ENCODE measurements around the gene SMIM7. TPM values are rescaled to one million over a fixed set of nuclear protein-coding genes. Genes with fewer than 3 reads are reported as not detected.
"Not testable (repeated sequence)": the region's sequence is repeated elsewhere in the genome, so short reads cannot be mapped to it uniquely, and the experiment has no call there.

SMIM7 gene
- total RNA-seq (ENCODE audit: insufficient read depth, low replicate concordance): 48.4 TPM

DNA sequence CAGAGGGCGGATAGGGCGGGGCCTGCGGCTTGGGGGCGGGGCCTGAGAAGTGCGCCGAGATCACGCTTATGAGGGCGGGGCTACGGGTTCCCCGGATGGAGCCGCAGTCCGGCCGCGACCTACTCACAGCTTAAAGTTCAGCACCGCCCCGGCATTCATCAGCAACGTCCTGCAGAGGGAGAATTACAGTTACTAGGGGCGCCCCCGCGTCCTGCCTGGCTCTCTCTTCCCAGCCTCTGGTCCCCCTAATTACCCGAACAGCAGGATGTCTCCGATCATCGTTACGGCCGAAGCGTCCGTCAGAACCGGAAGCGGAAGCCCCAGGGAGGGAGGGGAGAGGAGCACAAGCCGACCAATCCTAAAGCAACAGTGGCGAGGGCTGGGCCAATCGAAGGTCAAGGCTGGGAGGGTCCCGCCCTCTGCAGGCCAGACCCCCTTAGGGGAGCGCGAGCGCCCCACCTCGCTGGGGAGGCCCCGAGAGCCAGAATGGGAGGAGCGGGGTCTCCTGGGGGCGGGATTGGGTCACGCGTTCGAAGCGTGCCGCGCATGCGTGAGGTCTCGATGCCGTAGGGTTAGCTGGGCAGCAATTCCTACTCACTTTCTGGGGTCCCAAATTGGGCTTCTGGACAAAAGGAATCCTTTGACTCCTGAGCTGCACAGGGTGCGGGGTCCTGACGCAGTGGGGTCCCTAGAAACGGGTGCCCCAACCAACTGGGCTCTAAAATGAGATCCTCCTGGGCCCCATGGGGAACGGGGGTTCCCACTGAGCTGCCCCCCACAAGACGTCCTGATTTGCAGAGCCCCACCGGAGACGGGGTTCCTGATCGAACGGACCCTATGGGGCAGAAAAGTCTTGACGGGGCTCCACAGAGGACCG lies at the start of gene SMIM7:
SMIM7 (minus strand) TSS at position 313 of the 877 bp plus-strand sequence; CDS start at position 279, 34 bp downstream.
- peak; percentile 100 for DNase-seq (ENCODE audit: low spot score)

DNA sequence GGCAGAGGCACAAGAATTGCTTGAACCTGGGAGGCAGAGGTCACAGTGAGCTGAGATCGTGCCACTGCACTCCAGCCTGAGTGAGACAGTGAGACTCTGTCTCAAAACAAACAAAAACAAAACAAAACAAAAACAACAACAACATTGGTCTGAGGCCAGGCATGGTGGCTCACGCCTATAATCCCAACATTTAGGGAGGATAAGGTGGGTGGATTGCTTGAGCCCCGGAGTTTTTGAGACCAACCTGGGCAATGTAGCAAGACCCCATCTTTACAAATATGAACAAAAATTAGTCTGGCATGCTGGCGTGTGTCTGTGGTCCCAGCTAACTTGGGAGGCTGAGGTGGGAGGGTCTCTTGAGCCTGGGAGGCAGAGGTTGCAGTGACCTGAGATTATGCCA lies 43.7 kb upstream of the SMIM7 start:
- no peak for DNase-seq (ENCODE audit: low spot score)

DNA sequence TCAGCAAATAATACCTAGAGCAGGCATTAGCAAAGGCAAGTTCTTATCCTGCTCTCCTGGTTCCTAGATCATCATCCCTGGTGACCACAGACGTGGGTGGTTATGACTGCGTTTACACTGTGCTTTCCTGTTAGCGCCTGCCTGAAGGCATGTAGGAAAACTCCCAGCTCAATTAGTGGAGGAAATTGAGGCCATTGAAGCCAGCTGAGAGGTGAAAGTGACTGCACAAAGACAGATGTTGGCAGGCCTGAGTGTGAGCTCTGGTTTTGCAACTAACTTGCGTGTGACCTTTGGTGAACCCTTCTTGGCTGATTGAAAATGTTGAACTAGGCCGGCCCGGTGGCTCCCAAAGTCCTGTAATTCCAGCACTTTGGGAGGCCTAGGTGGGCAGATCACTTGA lies 42.2 kb upstream of the SMIM7 start:
- DNase-seq (ENCODE audit: low spot score): peak; percentile 5

DNA sequence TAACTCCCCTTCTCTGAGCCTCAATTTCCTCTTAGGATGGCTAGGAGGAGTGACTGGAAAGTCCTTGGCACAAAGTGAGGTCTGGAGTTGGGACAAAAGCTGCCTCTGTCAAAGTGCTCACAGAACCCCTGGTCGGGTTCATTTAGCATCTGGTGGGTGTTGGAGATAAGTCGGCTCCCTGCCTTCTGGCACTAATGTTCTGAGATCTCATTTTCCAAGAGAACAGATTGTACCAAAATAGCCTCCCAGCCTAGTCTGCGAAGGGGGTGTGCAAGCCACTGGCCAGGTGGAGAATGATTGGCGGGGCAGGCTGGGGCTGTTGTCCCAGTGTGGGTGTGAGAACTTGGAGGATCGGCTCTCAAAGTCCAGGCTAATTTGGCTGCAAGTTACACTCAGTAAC lies 39.0 kb upstream of the SMIM7 start:
- no peak for DNase-seq (ENCODE audit: low spot score)

DNA sequence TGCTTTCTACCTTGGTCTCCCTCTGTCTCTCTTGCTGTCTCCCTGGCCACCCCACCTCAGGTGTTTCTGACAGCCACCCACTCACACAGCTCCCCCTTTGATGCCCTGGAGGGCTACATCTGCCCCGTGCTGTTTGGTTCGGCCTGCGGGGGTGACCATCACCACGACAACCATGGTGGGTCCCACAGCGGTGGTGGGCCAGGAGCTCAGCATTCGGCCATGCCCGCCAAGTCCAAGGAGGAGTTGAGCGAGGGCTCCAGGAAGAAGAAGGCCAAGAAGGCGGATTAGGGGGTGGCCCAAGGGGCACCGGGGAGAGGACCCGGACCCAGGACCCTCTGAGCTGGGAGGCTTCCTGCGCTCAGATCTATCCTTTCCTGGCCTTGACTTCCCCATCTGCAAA lies 28.1 kb upstream of the SMIM7 start:
- no peak for DNase-seq (ENCODE audit: low spot score)

DNA sequence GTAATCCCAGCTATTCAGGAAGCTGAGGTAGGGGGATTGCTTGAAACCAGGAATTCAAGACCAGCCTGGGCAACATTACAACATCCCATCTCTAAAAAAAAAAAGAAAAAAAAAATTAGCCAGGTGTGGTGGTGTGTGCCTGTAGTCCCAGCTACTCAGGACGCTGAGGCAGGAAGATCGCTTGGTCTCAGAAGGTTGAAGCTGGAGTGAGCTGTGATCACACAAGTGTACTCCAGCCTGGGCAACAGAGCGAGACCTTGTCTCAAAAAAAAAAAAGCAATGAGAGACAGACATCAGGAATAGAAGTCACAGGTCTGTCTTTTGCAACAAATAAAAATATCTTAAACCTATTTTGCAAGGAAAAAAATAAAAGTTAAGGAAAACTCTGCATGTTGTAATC lies 24.3 kb upstream of the SMIM7 start:
- DNase-seq (ENCODE audit: low spot score): no peak

DNA sequence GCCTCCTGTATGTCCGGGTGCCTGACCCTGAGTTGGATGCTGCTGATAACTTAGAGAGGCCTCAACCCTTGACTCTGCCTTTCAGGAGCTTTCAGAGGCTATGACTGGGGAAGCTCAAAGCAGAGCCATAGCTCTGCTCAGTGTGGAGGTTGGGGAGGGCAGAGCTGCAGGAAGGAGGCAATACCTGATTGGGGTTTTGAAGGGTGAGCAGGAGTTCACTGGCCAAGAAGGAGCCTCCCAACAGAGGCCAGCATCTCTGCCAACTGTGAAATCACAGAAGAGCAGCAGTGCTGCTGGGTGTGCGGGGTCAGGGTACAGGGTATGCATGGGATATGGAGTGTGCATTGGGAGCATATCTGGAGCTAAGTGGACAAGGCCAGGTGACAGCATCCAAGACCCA lies 22.6 kb upstream of the SMIM7 start:
- no peak for DNase-seq (ENCODE audit: low spot score)

DNA sequence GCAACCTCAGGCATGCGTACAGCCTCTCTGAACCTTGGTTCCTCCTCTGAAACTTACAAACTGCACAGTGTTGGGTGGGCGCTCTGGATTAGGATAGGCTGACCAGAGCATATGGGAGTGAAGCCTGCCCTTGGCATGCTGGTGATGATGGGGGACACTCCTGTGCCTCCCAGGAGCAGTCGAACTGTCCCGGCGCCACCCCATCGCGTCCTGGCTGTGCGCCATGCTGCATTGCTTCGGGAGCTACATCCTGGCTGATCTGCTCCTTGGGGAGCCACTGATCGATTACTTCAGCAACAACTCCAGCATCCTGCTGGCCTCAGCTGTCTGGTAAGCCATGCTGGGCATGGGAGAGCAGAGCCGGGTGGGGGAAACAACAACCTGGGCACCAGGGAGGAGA lies 19.9 kb upstream of the SMIM7 start:
- no peak for DNase-seq (ENCODE audit: low spot score)

DNA sequence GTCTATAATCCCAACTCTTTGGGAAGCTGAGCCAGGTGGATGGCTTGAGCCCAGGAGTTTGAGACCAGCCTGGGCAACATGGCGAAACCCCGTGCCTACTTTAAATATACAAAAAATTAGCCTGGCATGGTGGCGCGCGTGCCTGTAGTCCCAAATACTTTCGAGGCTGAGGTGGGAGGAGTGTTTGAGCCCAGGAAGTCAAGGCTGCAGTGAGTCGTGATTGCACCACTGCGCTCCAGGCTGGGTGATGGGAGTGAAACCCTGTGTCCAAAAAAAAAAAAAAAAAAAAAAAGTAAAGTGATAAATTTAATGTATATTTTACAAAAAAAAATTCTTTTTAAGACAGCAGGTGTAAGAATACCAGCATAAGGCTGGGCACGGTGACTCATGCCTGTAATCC lies 18.6 kb upstream of the SMIM7 start:
- no peak for DNase-seq (ENCODE audit: low spot score)

DNA sequence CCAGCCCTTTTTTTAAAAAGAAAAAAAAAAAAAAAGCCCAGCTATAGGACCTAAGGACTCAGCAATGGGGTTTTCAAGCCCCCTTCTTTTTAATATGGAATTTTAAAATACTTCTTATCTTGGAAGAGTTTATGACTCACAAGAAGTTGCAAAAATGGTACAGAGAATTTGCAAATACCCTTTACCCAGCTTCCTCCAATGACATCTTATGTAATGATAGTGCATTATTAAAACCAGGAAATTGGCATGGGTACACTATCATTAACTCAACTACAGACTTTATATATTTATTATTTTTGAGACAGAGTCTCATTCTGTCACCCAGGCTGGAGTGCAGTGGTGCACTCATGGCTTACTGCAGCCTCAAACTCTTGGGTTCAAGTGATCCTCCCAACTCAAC lies 17.1 kb upstream of the SMIM7 start:
- DNase-seq (ENCODE audit: low spot score): no peak

DNA sequence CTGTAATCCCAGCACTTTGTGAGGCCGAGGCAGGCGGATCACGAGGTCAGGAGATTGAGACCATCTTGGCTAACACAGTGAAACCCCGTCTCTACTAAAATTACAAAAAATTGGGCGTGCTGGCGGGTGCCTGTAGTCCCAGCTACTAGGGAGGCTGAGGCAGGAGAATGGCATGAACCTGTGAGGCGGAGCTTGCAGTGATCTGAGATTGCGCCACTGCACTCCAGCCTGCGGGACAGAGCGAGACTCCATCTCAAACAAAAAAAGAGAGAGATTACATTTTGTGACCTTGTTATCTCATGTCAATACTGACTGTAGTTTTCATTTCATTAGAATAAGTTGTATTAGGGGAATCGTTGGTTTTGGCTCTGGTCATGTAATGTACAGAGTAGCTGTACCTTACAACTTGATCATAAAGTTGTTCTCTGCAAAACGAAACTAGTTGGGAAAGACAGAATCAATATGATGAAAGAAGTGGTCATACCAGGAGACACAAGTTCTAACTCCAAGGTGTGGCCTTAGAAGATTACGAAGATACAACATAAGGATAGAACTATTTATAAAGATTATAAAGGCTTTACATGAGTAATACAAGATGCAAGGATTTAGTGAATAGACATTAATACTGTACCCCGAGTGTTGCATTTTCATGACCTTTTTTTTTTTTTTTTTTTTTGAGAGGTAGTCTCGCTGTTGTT lies 16.3 kb upstream of the SMIM7 start:
- DNase-seq (ENCODE audit: low spot score): no peak

DNA sequence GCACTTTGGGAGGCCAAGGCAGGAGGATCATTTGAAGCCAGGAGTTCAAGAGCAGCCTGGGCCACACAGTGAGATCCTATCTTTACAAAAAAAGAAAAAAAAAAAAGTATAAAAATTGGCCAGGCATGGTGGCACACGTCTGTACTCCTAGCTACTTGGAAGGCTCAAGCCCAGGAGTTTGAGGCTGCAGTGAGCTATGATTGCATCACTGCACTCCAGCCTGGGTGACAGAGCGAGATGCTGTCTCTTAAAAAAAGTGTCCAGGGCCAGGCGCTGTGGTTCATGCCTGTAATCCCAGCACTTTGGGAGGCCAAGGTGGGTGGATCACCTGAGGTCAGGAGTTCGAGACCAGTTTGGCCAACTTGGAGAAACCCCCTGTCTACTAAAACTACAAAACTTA lies 13.9 kb upstream of the SMIM7 start:
- DNase-seq (ENCODE audit: low spot score): not testable (repeated sequence)

DNA sequence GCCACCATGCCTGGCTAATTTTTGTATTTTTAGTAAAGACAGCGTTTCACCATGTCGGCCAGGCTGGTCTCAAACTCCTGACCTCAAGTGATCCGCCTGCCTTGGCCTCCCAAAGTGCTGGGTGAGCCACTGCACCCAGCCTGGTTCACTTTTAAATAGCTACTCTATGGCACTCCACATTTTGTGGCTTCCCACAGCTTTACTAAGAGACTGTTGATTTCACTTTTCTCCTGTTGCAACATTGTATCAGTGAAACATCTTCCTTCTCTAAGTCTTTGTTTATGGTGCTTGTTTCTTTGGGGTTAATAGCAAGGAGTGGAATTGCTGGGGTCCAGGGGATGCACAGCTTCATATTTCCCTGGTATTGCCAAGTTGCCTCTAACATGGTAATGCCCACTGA lies 13.3 kb upstream of the SMIM7 start:
- no peak for DNase-seq (ENCODE audit: low spot score)

DNA sequence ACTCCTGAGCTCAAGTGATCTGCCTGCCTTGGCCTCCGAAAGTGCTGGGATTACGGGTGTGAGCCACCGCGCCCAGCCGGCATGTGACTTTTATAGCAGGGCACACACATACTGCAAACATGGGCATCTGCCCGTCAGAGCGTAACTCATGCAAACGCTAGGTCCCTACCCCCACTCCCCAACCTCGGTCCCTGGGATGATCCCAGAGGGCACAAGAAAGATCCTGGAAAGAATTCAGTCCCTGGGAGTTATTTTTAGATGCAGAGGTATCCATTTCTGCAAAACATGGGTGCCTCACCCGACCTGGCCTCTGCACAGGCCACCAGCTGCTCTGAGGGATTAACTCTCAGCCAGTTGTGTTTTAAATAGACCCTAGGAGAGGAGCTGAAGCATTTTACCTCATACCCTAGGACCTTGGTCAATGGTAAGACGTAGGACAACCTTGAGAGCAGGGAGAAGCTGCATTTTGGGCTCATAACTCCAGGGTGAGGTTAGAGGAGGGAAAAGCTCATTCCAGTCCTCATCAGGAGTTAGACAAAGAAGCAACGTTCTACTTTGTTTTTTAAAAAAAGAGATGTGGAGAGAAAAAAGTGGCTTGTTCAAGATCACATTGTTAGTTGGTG lies 11.8 kb upstream of the SMIM7 start:
- DNase-seq (ENCODE audit: low spot score): no peak

DNA sequence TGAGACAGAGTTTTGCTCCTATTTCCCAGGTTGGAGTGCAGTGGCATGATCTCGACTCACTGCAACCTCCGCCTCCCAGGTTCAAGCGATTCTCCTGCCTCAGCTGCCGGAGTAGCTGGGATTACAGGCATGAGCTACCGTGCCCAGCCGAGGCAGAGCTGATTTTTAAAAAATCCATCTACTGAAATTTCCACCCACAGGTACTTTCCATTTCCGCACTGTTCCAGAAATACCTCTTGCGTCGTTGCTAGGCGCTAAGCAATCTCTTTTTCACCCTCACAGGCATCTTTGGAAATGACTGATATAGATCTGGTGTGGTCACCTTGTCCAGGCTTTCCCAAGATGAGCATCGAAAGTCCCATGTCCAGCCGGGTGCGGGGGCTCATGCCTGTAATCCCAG lies 10.3 kb upstream of the SMIM7 start:
- DNase-seq (ENCODE audit: low spot score): no peak

DNA sequence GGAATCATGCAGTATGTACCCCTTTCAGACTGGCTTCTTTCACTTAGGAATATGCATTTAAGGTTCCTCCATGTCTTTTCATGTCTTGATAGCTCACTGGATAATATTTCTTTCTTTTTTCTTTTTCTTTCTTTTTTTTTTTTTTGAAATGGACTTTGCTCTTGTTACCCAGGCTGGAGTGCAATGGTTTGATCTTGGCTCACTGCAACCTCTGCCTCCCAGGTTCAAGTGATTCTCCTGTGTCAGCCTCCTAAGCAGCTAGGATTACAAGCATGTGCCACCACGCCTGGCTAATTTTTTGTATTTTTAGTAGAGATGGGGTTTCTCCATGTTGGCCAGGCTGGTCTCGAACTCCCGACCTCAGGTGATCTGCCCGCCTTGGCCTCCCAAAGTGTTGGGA lies 8.8 kb upstream of the SMIM7 start:
- not testable (repeated sequence) for DNase-seq (ENCODE audit: low spot score)

DNA sequence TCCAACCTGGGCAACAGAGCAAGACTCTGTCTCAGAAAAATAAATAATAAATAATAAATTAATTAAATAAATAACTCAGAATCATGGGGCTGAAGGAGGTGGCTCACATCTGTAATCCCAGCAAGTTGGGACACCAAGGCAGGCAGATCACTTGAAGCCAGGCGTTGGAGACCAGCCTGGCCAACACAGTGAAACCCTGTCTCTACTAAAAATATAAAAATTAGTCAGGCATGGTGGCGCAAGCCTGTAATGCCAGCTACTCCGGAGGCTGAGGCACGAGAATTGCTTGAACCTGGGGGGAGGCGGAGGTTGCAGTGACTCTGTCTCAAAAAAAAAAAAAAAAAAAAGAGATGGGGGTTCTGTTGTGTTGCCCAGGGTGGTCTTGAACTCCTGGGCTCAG lies 8.2 kb upstream of the SMIM7 start:
- DNase-seq (ENCODE audit: low spot score): no peak

DNA sequence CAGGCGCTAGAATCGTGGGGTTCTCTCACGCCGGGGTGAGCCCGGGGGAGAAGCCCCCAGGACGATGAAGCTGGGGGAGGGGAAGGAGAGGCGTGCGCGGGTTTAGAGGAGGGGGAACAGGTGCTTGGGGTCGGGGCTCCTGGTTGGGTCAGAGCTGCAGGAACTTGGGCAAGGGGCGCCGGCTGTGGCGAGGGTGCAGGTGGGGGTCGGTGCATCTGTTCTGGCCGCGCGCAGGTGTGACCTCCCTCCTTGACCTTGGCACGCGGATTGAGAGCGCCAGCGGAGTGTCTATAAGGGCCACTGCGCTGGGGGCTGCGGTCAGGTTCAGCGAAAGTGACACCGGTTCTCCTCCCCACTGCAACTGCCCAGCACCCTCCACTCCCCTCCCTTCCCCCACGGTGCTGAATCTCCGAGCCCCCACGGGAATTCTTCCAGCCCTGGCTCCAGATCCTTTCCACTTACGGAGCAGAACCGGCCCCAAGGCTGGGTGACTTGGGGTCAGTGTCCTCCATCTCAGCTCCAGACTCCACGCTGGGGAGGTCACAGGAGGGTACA lies 1.6 kb upstream of the SMIM7 start:
- DNase-seq (ENCODE audit: low spot score): peak; percentile 9

DNA sequence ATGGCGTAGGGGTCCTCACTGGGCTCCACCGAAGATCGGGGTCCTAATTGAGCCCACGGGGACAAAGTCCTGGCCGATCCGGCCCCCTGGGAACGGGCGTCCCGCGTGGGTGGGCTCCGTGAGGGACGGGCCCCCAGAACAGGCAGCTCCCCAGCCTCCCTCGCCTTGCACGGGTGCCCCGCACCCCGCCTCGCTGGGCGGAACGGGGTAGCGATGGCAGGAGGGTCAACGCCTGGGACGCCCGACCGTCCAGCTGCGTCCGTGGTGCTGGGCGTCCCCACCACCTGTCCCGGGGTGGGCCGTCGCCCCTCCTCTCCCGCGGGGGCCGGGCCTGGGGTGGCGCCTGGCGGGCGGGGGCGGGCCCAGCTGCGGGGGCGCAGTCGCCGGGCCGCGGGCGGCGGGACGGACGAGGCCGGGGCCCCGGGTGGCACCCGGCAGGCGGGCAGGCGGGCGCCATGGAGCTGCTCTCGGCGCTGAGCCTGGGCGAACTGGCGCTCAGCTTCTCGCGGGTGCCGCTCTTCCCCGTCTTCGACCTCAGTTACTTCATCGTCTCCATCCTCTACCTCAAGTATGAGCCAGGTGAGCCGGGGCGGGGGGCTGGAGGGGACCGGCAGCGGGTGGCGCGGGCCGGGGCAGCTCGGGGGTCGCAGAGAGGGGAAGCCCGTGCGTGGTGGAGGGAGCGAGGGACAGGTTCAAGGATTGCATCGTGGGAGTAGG lies 977 bp upstream of the SMIM7 start, which contains the start of gene TMEM38A:
TMEM38A (plus strand) TSS at position 377 of the 717 bp plus-strand sequence; CDS start at position 456, 79 bp downstream.
- peak; percentile 27 for DNase-seq (ENCODE audit: low spot score)

DNA sequence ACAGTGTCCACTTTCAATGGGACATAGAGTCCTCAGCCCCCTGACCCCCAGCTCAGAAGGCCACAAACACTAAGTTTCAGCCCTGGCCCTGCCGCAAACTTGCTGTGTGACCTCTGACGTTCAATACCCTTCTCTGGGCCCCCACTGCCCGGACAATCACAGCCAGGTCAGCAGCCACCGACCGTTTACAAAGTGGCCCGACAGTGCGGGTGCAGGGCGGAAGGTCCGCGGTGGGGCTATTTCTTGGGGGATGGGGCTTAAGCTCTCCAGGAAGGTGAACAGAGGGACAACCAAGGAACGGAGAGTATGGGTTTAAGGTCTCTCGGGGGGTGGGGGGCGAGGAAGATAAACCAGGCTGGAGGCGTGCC lies 496 bp downstream of the SMIM7 start:
- no peak for DNase-seq (ENCODE audit: low spot score)

DNA sequence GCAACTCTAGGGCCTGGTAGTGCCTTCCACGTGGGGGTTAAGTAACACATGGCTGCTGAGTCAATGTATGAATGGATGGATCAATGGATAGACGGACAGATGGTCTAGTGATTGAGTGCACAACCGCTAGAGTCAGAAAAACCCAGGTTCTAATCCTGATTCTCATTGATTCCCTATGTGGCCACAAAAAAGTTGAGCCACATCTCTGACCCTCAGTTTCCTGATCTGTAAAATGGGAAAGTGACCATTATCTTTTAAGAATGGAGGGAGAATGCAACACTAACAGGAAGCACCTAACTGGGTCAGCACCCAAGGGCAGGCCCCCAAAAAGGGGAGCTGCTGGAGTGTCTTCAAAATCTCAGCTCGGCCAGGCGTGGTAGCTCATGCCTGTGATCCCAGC lies 2.6 kb downstream of the SMIM7 start:
- no peak for DNase-seq (ENCODE audit: low spot score)

DNA sequence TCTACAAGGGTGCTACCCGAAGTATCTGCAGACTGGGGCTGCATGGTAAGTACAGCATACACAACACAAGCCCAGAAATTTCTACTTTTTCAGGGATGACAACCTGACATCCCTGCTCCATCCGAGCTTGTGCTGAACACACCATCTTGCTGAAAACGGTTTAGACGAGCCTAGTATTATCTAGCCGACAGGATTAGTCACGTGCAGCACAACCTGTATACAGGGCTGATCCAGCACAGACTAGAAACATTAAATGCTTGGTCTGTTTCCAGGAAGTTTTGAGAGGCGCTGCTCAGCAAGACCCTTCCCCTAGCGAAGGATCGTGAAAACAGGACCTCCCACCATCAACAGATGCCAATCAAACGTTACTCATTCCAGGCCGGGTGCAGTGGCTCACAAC lies 4.2 kb downstream of the SMIM7 start:
- DNase-seq (ENCODE audit: low spot score): no peak
